Tongue (tissue), 2 donors: ENCODE measurements around the gene ACAD11. TPM values are rescaled to one million over a fixed set of nuclear protein-coding genes. Genes with fewer than 3 reads are reported as not detected.
"Not testable (repeated sequence)": the region's sequence is repeated elsewhere in the genome, so short reads cannot be mapped to it uniquely, and the experiment has no call there.

Source experiments
- DNase-seq: peaks from one replicate; pipeline ENCODE4 v3.0.0-alpha.2; 2015
- total RNA-seq: library from RNA; depleted of rRNA; stranded (reverse); fragments of >200 nt; gene quantifications from one replicate; pipeline ENCODE4 v1.2.3, GENCODE V29; 2014

The ACAD11 gene
- total RNA-seq, 1 donor from 2014 or later: 28.3 TPM

GRCh38 chr3:132600614-132601013, 59.0 kb downstream of the ACAD11 start:
- DNase-seq: peak; percentile 22

GRCh38 chr3:132598181-132598580, 61.4 kb downstream of the ACAD11 start:
- no peak for DNase-seq

GRCh38 chr3:132597660-132598059, 61.9 kb downstream of the ACAD11 start:
- no peak for DNase-seq

GRCh38 chr3:132596816-132597433, 62.7 kb downstream of the ACAD11 start, which contains the start of gene ACKR4:
Gene ACKR4, plus strand, starts transcription at chr3:132597270. Its CDS starts 3,128 bp downstream, at chr3:132600398.
- DNase-seq: no peak

- no peak for DNase-seq
Observed at GRCh38 chr3:132596326-132596725, 63.3 kb downstream of the ACAD11 start.

GRCh38 chr3:132595014-132595413, 64.6 kb downstream of the ACAD11 start:
- DNase-seq: no peak

GRCh38 chr3:132594498-132594897, 65.1 kb downstream of the ACAD11 start:
- no peak for DNase-seq

GRCh38 chr3:132593947-132594323, 65.7 kb downstream of the ACAD11 start:
- no peak for DNase-seq

GRCh38 chr3:132593241-132593946, 66.2 kb downstream of the ACAD11 start:
- DNase-seq: no peak

GRCh38 chr3:132592216-132592615, 67.4 kb downstream of the ACAD11 start:
- no peak for DNase-seq

- DNase-seq: no peak
Observed at GRCh38 chr3:132587401-132587800, 72.2 kb downstream of the ACAD11 start.

GRCh38 chr3:132573797-132574211, 85.8 kb downstream of the ACAD11 start:
- peak; percentile 77 for DNase-seq

GRCh38 chr3:132570016-132570415, 89.6 kb downstream of the ACAD11 start:
- peak; percentile 45 for DNase-seq

- DNase-seq: no peak
Observed at GRCh38 chr3:132569580-132569979, 90.0 kb downstream of the ACAD11 start.

GRCh38 chr3:132569153-132569552, 90.5 kb downstream of the ACAD11 start:
- DNase-seq: peak; percentile 24

GRCh38 chr3:132568422-132568821, 91.2 kb downstream of the ACAD11 start:
- no peak for DNase-seq

- DNase-seq: no peak
Observed at GRCh38 chr3:132564070-132564465, 95.5 kb downstream of the ACAD11 start.

- no peak for DNase-seq
Observed at GRCh38 chr3:132563420-132564069, 96.1 kb downstream of the ACAD11 start.

GRCh38 chr3:132561003-132561402, 98.6 kb downstream of the ACAD11 start:
- no peak for DNase-seq

- DNase-seq: peak; percentile 54
Observed at GRCh38 chr3:132556508-132557159, 103.0 kb downstream of the ACAD11 start.

- DNase-seq: not testable (repeated sequence)
Observed at GRCh38 chr3:132556036-132556386, 103.6 kb downstream of the ACAD11 start.

- DNase-seq: no peak
Observed at GRCh38 chr3:132555306-132556035, 104.1 kb downstream of the ACAD11 start.
